ENCODE results near the gene TCEANC.

Gene TCEANC

GRCh38 chrX:13694983-13695382 is 42.0 kb downstream of the TCEANC start:
- no peaks in the 10 kb centered on the region for H3K27me3 ChIP-seq (ENCODE audit: insufficient read depth, low read depth, severe bottlenecking)
- H3K9me3 ChIP-seq (ENCODE audit: severe bottlenecking) = no peaks in the 10 kb centered on the region
- no peak overlapping the region for H3K27ac ChIP-seq
- DNase-seq = no peak
- no peak for TF ChIP-seq CTCF (IDR thresholded peaks at IDR 0.05; ENCODE audit: low read depth, low read length)
- no peak overlapping the region for H3K4me3 ChIP-seq (ENCODE audit: low read depth, low read length)
- H3K36me3 ChIP-seq = peaks cover 3% of the 10 kb centered on the region

- TF ChIP-seq CTCF (IDR thresholded peaks at IDR 0.05; ENCODE audit: low read depth, low read length) = no peak
- H3K4me3 ChIP-seq (ENCODE audit: low read depth, low read length) = no peak overlapping the region
- no peak for DNase-seq
Observed at GRCh38 chrX:13695601-13696115, 42.7 kb downstream of the TCEANC start.

GRCh38 chrX:13697455-13697854 is 44.5 kb downstream of the TCEANC start:
- Histone ChIP-seq H3K27me3 (ENCODE audit: insufficient read depth, low read depth, severe bottlenecking) (no peaks in the 10 kb centered on the region), H3K36me3 (no peaks in the 10 kb centered on the region; the same call in none of the 2 replicates), H3K9me3 (ENCODE audit: severe bottlenecking) (no peaks in the 10 kb centered on the region), H3K27ac (no peak overlapping the region), H3K4me3 (ENCODE audit: low read depth, low read length) (no peak overlapping the region)
- no peak for DNase-seq
- TF ChIP-seq CTCF (IDR thresholded peaks at IDR 0.05; ENCODE audit: low read depth, low read length) = no peak

More at GRCh38 chrX:13695601-13696115, 42.7 kb downstream of the TCEANC start:
- Histone ChIP-seq H3K36me3 (peaks cover under 1% of the 10 kb centered on the region), H3K27ac (no peak overlapping the region), H3K9me3 (ENCODE audit: severe bottlenecking) (no peaks in the 10 kb centered on the region), H3K27me3 (ENCODE audit: insufficient read depth, low read depth, severe bottlenecking) (no peaks in the 10 kb centered on the region)

- no peaks in the 10 kb centered on the region for H3K9me3 ChIP-seq (ENCODE audit: severe bottlenecking)
- no peak overlapping the region for H3K27ac ChIP-seq
- no peaks in the 10 kb centered on the region; the same call in 1 of the 2 replicates for H3K36me3 ChIP-seq
- no peak overlapping the region for H3K4me3 ChIP-seq (ENCODE audit: low read depth, low read length)
- no peaks in the 10 kb centered on the region for H3K27me3 ChIP-seq (ENCODE audit: insufficient read depth, low read depth, severe bottlenecking)
- DNase-seq = no peak
- TF ChIP-seq CTCF (IDR thresholded peaks at IDR 0.05; ENCODE audit: low read depth, low read length) = no peak
Observed at GRCh38 chrX:13697976-13698375, 45.0 kb downstream of the TCEANC start.

- Histone ChIP-seq H3K36me3 (no peaks in the 10 kb centered on the region; the same call in 1 of the 2 replicates), H3K4me3 (ENCODE audit: low read depth, low read length) (no peak overlapping the region), H3K27ac (no peak overlapping the region), H3K27me3 (ENCODE audit: insufficient read depth, low read depth, severe bottlenecking) (no peaks in the 10 kb centered on the region), H3K9me3 (ENCODE audit: severe bottlenecking) (no peaks in the 10 kb centered on the region)
- DNase-seq = no peak
- no peak for TF ChIP-seq CTCF (IDR thresholded peaks at IDR 0.05; ENCODE audit: low read depth, low read length)
Observed at GRCh38 chrX:13698432-13698831, 45.5 kb downstream of the TCEANC start.

Data from WERI-Rb-1 (cell line).